Karpas-422 (cell line): Measurements from ENCODE around the gene SHISA6. TPM values are rescaled to one million over a fixed set of nuclear protein-coding genes. Genes with fewer than 3 reads are reported as not detected.

ENCODE experiments used
- DNase-seq: peaks from one replicate; pipeline ENCODE4 v3.0.0-alpha.2; 2015
- H2AFZ ChIP-seq: fragments of 200-600 bp; sonication (generic); 2 replicates; pipeline ENCODE4 v1.6.1; 2014; ENCODE audit warnings: antibody characterized with exemption, low read length, mixed read lengths
- H3K27ac ChIP-seq: fragments of 200-600 bp; sonication (generic); 2 replicates; pipeline ENCODE4 v1.5.1; 2014; ENCODE audit warnings: mild to moderate bottlenecking, low read length, moderate library complexity
- H3K27me3 ChIP-seq: fragments of 200-600 bp; sonication (generic); 2 replicates; pipeline ENCODE4 v1.6.1; 2014; ENCODE audit warnings: low read length, mixed read lengths
- H3K36me3 ChIP-seq: fragments of 200-600 bp; sonication (generic); 2 replicates; pipeline ENCODE4 v1.6.1; 2014; ENCODE audit warnings: low read length, mixed read lengths; ENCODE audit not compliant: insufficient read depth
- H3K4me1 ChIP-seq: fragments of 200-600 bp; sonication (generic); 2 replicates; pipeline ENCODE4 v1.6.1; 2014; ENCODE audit warnings: mild to moderate bottlenecking, low read length, mixed read lengths
- H3K4me2 ChIP-seq: fragments of 200-600 bp; sonication (generic); 2 replicates; pipeline ENCODE4 v1.6.1; 2014; ENCODE audit warnings: low read length, low read depth, mild to moderate bottlenecking; ENCODE audit not compliant: poor library complexity, severe bottlenecking
- H3K4me3 ChIP-seq: fragments of 200-600 bp; sonication (generic); 2 replicates; pipeline ENCODE4 v1.5.1; 2014; ENCODE audit warnings: mild to moderate bottlenecking, antibody characterized with exemption, low read length, mixed read lengths
- H3K79me2 ChIP-seq: fragments of 200-600 bp; sonication (generic); 2 replicates; pipeline ENCODE4 v1.6.1; 2014; ENCODE audit warnings: mild to moderate bottlenecking, low read length, mixed read lengths
- H3K9ac ChIP-seq: fragments of 200-600 bp; sonication (generic); 2 replicates; pipeline ENCODE4 v1.6.0; 2014; ENCODE audit warnings: low read length
- H3K9me2 ChIP-seq: fragments of 200-600 bp; sonication (generic), shearing (Covaris generic); replicated peaks from 2 replicates; pipeline ENCODE4 v1.6.0; 2014; ENCODE audit warnings: mild to moderate bottlenecking, low read length, moderate library complexity; ENCODE audit not compliant: insufficient read depth
- H3K9me3 ChIP-seq: fragments of 300-700, 200-600 bp; sonication (generic); 2 replicates; pipeline ENCODE4 v1.6.1; 2014; ENCODE audit warnings: low read length, mixed read lengths
- H4K20me1 ChIP-seq: fragments of 200-600 bp; sonication (generic); 2 replicates; pipeline ENCODE4 v1.6.1; 2014; ENCODE audit warnings: mild to moderate bottlenecking, antibody characterized with exemption, low read length, low read depth; ENCODE audit not compliant: insufficient read depth
- total RNA-seq: library from RNA; depleted of rRNA; stranded (reverse); fragments of >200 nt; shearing (Covaris generic); gene quantifications from 2 replicates; pipeline ENCODE4 v1.2.3, GENCODE V29; 2014; ENCODE audit warnings: low replicate concordance

Gene SHISA6
- total RNA-seq, 1 experiment from 2014 or later = not detected

GRCh38 chr17:11221721-11222120 lies 19.3 kb upstream of the SHISA6 start:
- Histone ChIP-seq H3K27me3 (no peaks in the 10 kb centered on the region), H2AFZ (no peak overlapping the region), H3K27ac (no peak overlapping the region), H3K79me2 (no peaks in the 10 kb centered on the region), H3K4me2 (no peak overlapping the region), H3K9me2 (no peaks in the 10 kb centered on the region), H3K36me3 (no peaks in the 10 kb centered on the region), H4K20me1 (no peaks in the 10 kb centered on the region), H3K9ac (no peak overlapping the region), H3K4me1 (no peaks in the 10 kb centered on the region), H3K9me3 (no peaks in the 10 kb centered on the region), H3K4me3 (no peak overlapping the region)
- no peak for DNase-seq

DNA sequence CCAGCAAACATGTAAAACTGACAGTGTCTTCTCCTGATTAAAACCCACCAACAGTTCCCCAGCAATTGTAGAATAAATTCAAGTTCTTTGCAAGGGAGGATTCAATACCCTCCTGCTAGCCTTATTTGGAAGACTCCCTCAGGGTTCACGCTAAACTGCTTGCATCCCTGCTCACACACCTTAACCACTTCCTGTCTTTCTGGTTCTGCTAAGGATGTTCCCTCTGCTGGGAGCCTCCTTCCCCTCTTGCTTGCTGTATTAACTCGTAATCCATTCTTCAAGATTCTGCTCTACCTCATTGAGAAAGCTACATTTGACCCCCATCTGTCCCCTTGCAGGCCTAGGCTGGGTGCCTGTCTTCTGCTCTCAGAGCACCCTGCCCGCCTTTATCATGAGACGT lies 2.3 kb upstream of the SHISA6 start:
- Histone ChIP-seq H3K9ac (no peak overlapping the region), H3K9me3 (no peaks in the 10 kb centered on the region; the same call in 1 of the 2 replicates), H3K4me3 (no peak overlapping the region), H3K4me1 (no peaks in the 10 kb centered on the region), H3K9me2 (no peaks in the 10 kb centered on the region), H3K27me3 (no peaks in the 10 kb centered on the region), H2AFZ (no peak overlapping the region), H3K79me2 (no peaks in the 10 kb centered on the region), H3K36me3 (no peaks in the 10 kb centered on the region), H4K20me1 (no peaks in the 10 kb centered on the region), H3K27ac (no peak overlapping the region), H3K4me2 (no peak overlapping the region)
- DNase-seq = no peak

GRCh38 chr17:11239379-11239970 lies 1.5 kb upstream of the SHISA6 start:
- H3K9me2 ChIP-seq = no peaks in the 10 kb centered on the region
- no peak overlapping the region for H3K9ac ChIP-seq
- H3K27ac ChIP-seq = no peak overlapping the region
- no peaks in the 10 kb centered on the region for H3K4me1 ChIP-seq
- no peaks in the 10 kb centered on the region for H3K79me2 ChIP-seq
- H3K4me3 ChIP-seq = no peak overlapping the region
- no peak overlapping the region for H2AFZ ChIP-seq
- no peaks in the 10 kb centered on the region for H4K20me1 ChIP-seq
- H3K4me2 ChIP-seq = no peak overlapping the region
- H3K36me3 ChIP-seq = no peaks in the 10 kb centered on the region
- H3K27me3 ChIP-seq = no peaks in the 10 kb centered on the region
- no peak for DNase-seq
- no peaks in the 10 kb centered on the region; the same call in 1 of the 2 replicates for H3K9me3 ChIP-seq

GRCh38 chr17:11240041-11240840 lies 772 bp upstream of the SHISA6 start:
- no peak for DNase-seq
- no peaks in the 10 kb centered on the region for H4K20me1 ChIP-seq
- H2AFZ ChIP-seq = no peak overlapping the region
- no peak overlapping the region for H3K27ac ChIP-seq
- H3K4me3 ChIP-seq = no peak overlapping the region
- no peak overlapping the region for H3K9ac ChIP-seq
- no peaks in the 10 kb centered on the region for H3K4me1 ChIP-seq
- no peaks in the 10 kb centered on the region for H3K27me3 ChIP-seq
- no peaks in the 10 kb centered on the region for H3K36me3 ChIP-seq
- no peak overlapping the region for H3K4me2 ChIP-seq
- no peaks in the 10 kb centered on the region for H3K79me2 ChIP-seq
- H3K9me3 ChIP-seq = no peaks in the 10 kb centered on the region; the same call in 1 of the 2 replicates
- H3K9me2 ChIP-seq = no peaks in the 10 kb centered on the region

DNA sequence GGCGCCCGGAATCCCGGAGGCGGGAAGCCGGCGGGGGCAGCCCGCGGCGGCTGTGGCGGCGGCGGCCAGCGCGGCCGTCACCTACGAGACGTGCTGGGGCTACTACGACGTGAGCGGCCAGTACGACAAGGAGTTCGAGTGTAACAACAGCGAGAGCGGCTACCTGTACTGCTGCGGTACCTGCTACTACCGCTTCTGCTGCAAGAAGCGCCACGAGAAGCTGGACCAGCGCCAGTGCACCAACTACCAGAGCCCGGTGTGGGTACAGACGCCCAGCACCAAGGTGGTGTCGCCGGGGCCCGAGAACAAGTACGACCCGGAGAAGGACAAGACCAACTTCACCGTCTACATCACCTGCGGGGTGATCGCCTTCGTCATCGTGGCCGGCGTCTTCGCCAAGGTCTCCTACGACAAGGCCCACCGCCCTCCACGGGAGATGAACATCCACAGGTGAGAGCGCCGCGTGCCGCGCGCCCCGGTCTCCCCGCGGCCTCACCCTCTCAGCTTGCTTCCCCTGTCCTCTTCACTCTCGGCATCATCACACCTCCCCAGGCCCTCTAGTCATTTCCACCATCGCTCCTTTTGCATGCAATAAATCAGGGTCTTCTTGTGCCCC lies 706 bp downstream of the SHISA6 start:
- Histone ChIP-seq H3K9ac (no peak overlapping the region), H2AFZ (no peak overlapping the region), H3K79me2 (no peaks in the 10 kb centered on the region), H3K4me1 (no peaks in the 10 kb centered on the region), H3K4me3 (no peak overlapping the region), H3K9me2 (no peaks in the 10 kb centered on the region), H3K4me2 (no peak overlapping the region), H3K9me3 (no peaks in the 10 kb centered on the region), H3K36me3 (no peaks in the 10 kb centered on the region), H3K27me3 (no peaks in the 10 kb centered on the region), H4K20me1 (no peaks in the 10 kb centered on the region), H3K27ac (no peak overlapping the region)
- no peak for DNase-seq

DNA sequence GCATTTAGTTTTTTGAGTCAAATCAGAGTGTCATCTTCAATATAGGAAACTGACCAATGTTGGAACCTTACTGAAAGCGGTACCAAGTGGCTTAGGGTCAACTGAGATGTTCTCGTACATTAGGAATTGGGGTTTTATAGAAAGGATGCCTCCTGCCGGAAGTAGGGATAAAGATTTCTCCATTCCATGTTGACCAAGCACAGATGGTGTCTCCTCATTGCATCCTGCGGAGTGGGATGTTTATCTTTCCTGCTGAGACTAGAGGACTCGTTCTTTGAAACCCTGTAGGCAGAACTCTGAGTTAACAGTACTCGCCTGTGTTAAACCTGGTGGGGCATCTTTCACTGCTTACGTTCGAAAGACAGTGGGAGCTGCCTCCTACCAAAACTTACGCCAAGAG lies 1.4 kb downstream of the SHISA6 start:
- DNase-seq = no peak
- H3K9ac ChIP-seq = no peak overlapping the region
- no peaks in the 10 kb centered on the region for H3K27me3 ChIP-seq
- H3K79me2 ChIP-seq = no peaks in the 10 kb centered on the region
- no peaks in the 10 kb centered on the region for H3K9me3 ChIP-seq
- no peak overlapping the region for H2AFZ ChIP-seq
- no peaks in the 10 kb centered on the region for H3K4me1 ChIP-seq
- no peaks in the 10 kb centered on the region for H3K9me2 ChIP-seq
- no peak overlapping the region for H3K27ac ChIP-seq
- no peaks in the 10 kb centered on the region for H4K20me1 ChIP-seq
- H3K4me3 ChIP-seq = no peak overlapping the region
- no peak overlapping the region for H3K4me2 ChIP-seq
- no peaks in the 10 kb centered on the region for H3K36me3 ChIP-seq

DNA sequence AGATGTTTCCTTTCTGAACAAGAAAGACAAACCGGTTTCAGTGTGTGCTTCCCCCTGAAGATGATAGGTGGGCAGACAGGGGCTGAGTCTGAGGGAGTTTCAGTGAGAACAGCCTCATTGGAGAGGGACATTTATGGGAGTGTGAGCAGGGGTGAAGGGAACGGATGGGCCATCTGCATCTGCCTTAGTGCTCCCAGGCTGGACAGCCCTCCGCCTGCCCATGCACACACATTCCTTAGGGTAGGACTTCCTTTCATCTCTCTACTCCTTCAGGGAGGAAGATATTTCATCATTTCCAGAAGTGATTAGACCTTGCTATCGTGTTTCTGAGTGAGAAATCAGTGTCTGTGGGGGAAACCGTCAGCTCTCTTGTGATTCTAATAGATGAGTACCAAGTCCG lies 3.8 kb downstream of the SHISA6 start:
- Histone ChIP-seq H3K79me2 (no peaks in the 10 kb centered on the region), H4K20me1 (no peaks in the 10 kb centered on the region), H3K4me1 (no peaks in the 10 kb centered on the region), H3K4me3 (no peak overlapping the region), H3K27me3 (no peaks in the 10 kb centered on the region), H3K9me3 (no peaks in the 10 kb centered on the region), H3K27ac (no peak overlapping the region), H2AFZ (no peak overlapping the region), H3K36me3 (no peaks in the 10 kb centered on the region), H3K9me2 (no peaks in the 10 kb centered on the region), H3K4me2 (no peak overlapping the region), H3K9ac (no peak overlapping the region)
- DNase-seq = no peak

DNA sequence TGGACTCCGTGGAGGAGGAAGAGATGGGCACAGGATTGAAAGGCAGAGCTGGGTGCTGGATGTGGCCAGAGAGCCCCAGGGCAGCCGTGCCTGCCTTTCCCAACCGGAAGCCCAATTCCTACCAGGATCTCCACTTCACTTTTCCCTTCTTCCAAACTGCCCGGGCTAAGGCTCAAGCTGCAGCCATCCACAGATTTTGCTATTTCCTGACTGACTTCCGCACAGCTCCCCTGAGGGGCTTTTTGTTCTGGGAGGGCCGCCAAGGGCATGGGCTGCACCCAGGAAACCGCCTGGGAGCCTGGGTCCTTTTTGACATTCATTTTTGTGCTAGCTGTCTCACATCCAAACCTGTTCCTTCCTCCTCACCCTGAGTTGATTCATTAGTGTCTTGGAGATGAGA lies 4.2 kb downstream of the SHISA6 start:
- Histone ChIP-seq H4K20me1 (no peaks in the 10 kb centered on the region), H3K79me2 (no peaks in the 10 kb centered on the region), H3K4me2 (no peak overlapping the region), H2AFZ (no peak overlapping the region), H3K4me3 (no peak overlapping the region), H3K9ac (no peak overlapping the region), H3K9me2 (no peaks in the 10 kb centered on the region), H3K9me3 (no peaks in the 10 kb centered on the region), H3K27me3 (no peaks in the 10 kb centered on the region), H3K36me3 (no peaks in the 10 kb centered on the region), H3K27ac (no peak overlapping the region), H3K4me1 (no peaks in the 10 kb centered on the region)
- no peak for DNase-seq
